Calu3 (cell line): ENCODE measurements around the gene ST8SIA1. TPM values are rescaled to one million over a fixed set of nuclear protein-coding genes. Genes with fewer than 3 reads are reported as not detected.

Experiments used
- BruUV-seq: library from RNA; stranded (reverse); fragments of 400-500 nt; replicated peaks from 2 replicates; lab custom pipeline; 2021; lab: Mats Ljungman, UMichigan
- CTCF ChIA-PET: fragments of 300-600 bp; sonication (Branson Sonifier 250); formaldehyde crosslinking; loops from one replicate; lab custom pipeline; 2022; ENCODE audit warnings: antibody characterized with exemption; lab: Charles Lee
- DNase-seq: peaks from one replicate; pipeline ENCODE4 v3.0.0; 2022
- H3K27ac Mint-ChIP-seq: one replicate; pipeline ENCODE4 v1.8.0; 2022; ENCODE audit warnings: mixed read lengths; ENCODE audit not compliant: unreplicated experiment
- H3K27me3 Mint-ChIP-seq: one replicate; pipeline ENCODE4 v1.8.0; 2022; ENCODE audit warnings: mixed read lengths; ENCODE audit not compliant: unreplicated experiment
- H3K36me3 Mint-ChIP-seq: one replicate; pipeline ENCODE4 v1.8.0; 2022; ENCODE audit warnings: mild to moderate bottlenecking, moderate library complexity, mixed read lengths; ENCODE audit not compliant: insufficient read depth, unreplicated experiment
- H3K4me1 Mint-ChIP-seq: one replicate; pipeline ENCODE4 v1.8.0; 2022; ENCODE audit warnings: mild to moderate bottlenecking, low read depth, mixed read lengths; ENCODE audit not compliant: unreplicated experiment
- H3K4me3 Mint-ChIP-seq: one replicate; pipeline ENCODE4 v1.8.0; 2022; ENCODE audit warnings: mild to moderate bottlenecking, low read depth, moderate library complexity, mixed read lengths; ENCODE audit not compliant: unreplicated experiment
- H3K9me3 Mint-ChIP-seq: one replicate; pipeline ENCODE4 v1.8.0; 2022; ENCODE audit warnings: low read depth, mixed read lengths; ENCODE audit not compliant: unreplicated experiment
- intact Hi-C: fragments of 100-400 bp; cut with micrococcal nuclease; formaldehyde crosslinking; loops from one replicate; pipeline ENCODE4 v1.10.0; 2022; ENCODE audit not compliant: unreplicated experiment
- total RNA-seq: library from RNA; stranded (reverse); gene quantifications from 2 replicates; pipeline ENCODE4 v1.2.3, GENCODE V29; 2022
- TF ChIP-seq, protein P1 (sequence below): fragments of 200-600 bp; IDR thresholded peaks from one replicate; pipeline ENCODE4 v1.8.0; 2022; ENCODE audit warnings: antibody characterized with exemption; ENCODE audit not compliant: unreplicated experiment

ST8SIA1 gene
- total RNA-seq, 1 experiment from 2014 or later: not detected

DNA sequence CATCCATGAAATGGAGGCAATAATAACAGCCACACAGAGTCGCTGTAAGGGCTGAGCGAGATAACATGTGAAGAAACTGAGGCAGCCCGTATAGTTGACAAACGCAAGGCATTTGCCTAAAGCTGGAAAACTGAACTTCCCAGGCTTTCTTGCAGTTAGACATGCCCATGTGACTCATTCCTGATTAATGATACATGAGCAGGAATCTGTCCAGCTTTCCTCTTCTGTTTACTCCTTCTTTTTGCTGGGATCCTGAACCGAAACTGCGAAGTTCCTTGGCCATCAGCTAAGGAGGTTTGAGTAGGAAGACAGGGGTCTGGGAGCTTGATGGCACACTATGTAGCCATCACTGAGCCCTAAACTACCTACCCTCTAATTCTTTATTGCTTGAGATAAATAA, 52.2 kb downstream of the ST8SIA1 start:
- intact Hi-C loops: no loop called here
- no TSS peak for BruUV-seq
- CTCF ChIA-PET: no interaction called here
- H3K4me3 Mint-ChIP-seq: no peak overlapping the region
- TF ChIP-seq, protein P1, sequence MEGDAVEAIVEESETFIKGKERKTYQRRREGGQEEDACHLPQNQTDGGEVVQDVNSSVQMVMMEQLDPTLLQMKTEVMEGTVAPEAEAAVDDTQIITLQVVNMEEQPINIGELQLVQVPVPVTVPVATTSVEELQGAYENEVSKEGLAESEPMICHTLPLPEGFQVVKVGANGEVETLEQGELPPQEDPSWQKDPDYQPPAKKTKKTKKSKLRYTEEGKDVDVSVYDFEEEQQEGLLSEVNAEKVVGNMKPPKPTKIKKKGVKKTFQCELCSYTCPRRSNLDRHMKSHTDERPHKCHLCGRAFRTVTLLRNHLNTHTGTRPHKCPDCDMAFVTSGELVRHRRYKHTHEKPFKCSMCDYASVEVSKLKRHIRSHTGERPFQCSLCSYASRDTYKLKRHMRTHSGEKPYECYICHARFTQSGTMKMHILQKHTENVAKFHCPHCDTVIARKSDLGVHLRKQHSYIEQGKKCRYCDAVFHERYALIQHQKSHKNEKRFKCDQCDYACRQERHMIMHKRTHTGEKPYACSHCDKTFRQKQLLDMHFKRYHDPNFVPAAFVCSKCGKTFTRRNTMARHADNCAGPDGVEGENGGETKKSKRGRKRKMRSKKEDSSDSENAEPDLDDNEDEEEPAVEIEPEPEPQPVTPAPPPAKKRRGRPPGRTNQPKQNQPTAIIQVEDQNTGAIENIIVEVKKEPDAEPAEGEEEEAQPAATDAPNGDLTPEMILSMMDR: no peak
- H3K9me3 Mint-ChIP-seq: peaks cover 3% of the 10 kb centered on the region
- no peak overlapping the region for H3K27ac Mint-ChIP-seq
- no peaks in the 10 kb centered on the region for H3K4me1 Mint-ChIP-seq
- no peaks in the 10 kb centered on the region for H3K36me3 Mint-ChIP-seq
- no peak for DNase-seq
- H3K27me3 Mint-ChIP-seq: no peaks in the 10 kb centered on the region

DNA sequence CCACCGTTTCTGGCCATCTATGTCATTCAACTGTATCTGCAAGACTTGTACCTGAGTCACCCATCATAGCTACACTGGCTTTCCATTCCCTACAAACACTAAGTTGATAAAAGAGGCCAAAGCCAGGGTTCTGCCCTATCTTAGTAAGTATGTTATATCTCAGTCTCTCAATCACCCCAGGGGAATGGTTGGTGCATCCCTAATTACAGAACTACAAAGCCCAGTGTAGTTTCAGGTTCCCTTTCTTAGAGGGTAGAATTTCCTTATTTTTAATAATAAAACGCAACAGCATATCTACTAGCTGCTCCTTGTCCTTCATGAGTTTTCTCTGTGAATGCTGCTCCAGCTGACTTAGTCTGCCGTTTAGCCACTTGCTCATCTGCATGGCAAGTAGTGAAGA, 57.6 kb downstream of the ST8SIA1 start:
- peaks cover 3% of the 10 kb centered on the region for H3K9me3 Mint-ChIP-seq
- no peak overlapping the region for H3K27ac Mint-ChIP-seq
- no peak overlapping the region for H3K4me3 Mint-ChIP-seq
- no peaks in the 10 kb centered on the region for H3K36me3 Mint-ChIP-seq
- CTCF ChIA-PET: interaction anchor here (0.5 kb wide), 1 partner anchor 195 kb away, joined by 3 read pairs; no protein-coding TSS in a partner anchor
- DNase-seq: no peak
- TF ChIP-seq, protein P1: no peak
- intact Hi-C loops: no loop called here
- no peaks in the 10 kb centered on the region for H3K4me1 Mint-ChIP-seq
- BruUV-seq: no TSS peak
- peaks cover 31% of the 10 kb centered on the region for H3K27me3 Mint-ChIP-seq

DNA sequence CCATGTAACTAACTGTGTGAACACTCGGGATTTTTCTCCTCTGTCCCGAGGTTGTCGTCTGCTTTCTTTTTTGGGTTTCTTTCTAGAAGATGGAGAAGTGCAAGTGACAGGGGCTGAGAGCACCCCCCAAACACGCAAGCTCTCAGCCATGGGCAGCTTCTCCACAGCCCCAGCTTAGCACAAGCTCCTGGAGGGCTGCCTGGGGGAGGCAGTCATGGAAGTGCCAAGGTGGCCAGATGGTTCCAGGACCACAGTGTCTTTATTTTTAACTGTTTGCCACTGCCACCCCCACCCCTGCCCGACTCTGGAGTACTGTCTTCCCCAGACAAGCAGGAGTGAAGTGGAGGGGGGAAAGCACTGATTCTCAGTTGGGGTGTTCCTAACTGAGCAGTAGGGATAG, 58.2 kb downstream of the ST8SIA1 start:
- H3K4me3 Mint-ChIP-seq: no peak overlapping the region
- H3K27ac Mint-ChIP-seq: no peak overlapping the region
- DNase-seq: no peak
- CTCF ChIA-PET: interaction anchor here (0.5 kb wide), 1 partner anchor 195 kb away, joined by 3 read pairs; no protein-coding TSS in a partner anchor
- H3K4me1 Mint-ChIP-seq: no peaks in the 10 kb centered on the region
- BruUV-seq: no TSS peak
- TF ChIP-seq, protein P1: no peak
- no peaks in the 10 kb centered on the region for H3K36me3 Mint-ChIP-seq
- intact Hi-C loops: no loop called here
- H3K9me3 Mint-ChIP-seq: peaks cover 3% of the 10 kb centered on the region
- H3K27me3 Mint-ChIP-seq: peaks cover 31% of the 10 kb centered on the region

DNA sequence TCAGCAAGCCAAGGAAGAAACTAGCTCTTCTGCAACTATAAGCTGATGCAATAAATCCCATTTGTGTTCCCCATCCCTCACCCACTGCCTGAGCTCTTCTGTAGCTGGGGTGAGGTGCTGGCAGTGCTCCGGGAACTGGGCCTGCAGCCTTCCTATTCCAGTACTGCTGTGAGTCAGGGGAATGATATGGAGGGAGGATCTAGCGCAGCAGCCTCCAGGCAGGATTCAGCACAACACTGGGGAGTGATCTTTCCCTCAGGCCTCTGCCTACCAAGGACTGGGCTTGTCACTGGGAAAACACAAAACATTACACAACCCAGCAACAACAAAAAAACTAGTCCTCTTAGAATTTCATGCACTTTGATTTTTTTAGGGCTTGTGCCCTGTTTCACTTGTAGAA, 58.7 kb downstream of the ST8SIA1 start:
- no TSS peak for BruUV-seq
- H3K4me1 Mint-ChIP-seq: no peaks in the 10 kb centered on the region
- H3K27me3 Mint-ChIP-seq: peaks cover 31% of the 10 kb centered on the region
- no peaks in the 10 kb centered on the region for H3K36me3 Mint-ChIP-seq
- peak; percentile 7 for DNase-seq
- H3K4me3 Mint-ChIP-seq: no peak overlapping the region
- TF ChIP-seq, protein P1: no peak
- intact Hi-C loops: no loop called here
- CTCF ChIA-PET: interaction anchor here (0.6 kb wide), 1 partner anchor 18 kb away, joined by 7 read pairs; no protein-coding TSS in a partner anchor
- H3K9me3 Mint-ChIP-seq: peaks cover 3% of the 10 kb centered on the region
- no peak overlapping the region for H3K27ac Mint-ChIP-seq
